Lower lobe of right lung (tissue), 2 donors: ENCODE results near the gene WNK2. TPM values are rescaled to one million over a fixed set of nuclear protein-coding genes. Genes with fewer than 3 reads are reported as not detected.

Experiments used
- ATAC-seq, 2 donors: fragments of 200-7000 bp; cut with Tn5 transposase; one replicate each; pipeline ENCODE4 v1.9.1; 2020 to 2022; ENCODE audit warnings: mild to moderate bottlenecking in 2 of 2, moderate library complexity in 2 of 2
- DNase-seq: peaks from one replicate; pipeline ENCODE4 v3.0.0-alpha.2; 2020
- H3K27ac ChIP-seq: fragments of 200-600 bp; one replicate; pipeline ENCODE4 v1.8.0; 2022
- H3K27me3 ChIP-seq: fragments of 200-600 bp; one replicate; pipeline ENCODE4 v1.8.0; 2022; ENCODE audit warnings: low read depth
- H3K36me3 ChIP-seq: fragments of 200-600 bp; one replicate; pipeline ENCODE4 v1.8.0; 2022; ENCODE audit warnings: mild to moderate bottlenecking
- H3K4me1 ChIP-seq: fragments of 200-600 bp; one replicate; pipeline ENCODE4 v1.8.0; 2022
- H3K4me3 ChIP-seq: fragments of 200-600 bp; one replicate; pipeline ENCODE4 v1.8.0; 2022; ENCODE audit warnings: mild to moderate bottlenecking
- H3K9me3 ChIP-seq: fragments of 200-600 bp; one replicate; pipeline ENCODE4 v1.8.0; 2022
- intact Hi-C: fragments of 100-400 bp; cut with DNase I; formaldehyde crosslinking; loops from one replicate; pipeline ENCODE4 v1.11.0; 2022
- total RNA-seq: library from RNA; stranded (reverse); fragmentation: NEBNext Ultra II Directional; extraction: Animal tissue kit (Norgen Biotek cat#: 25700); gene quantifications from one replicate; pipeline ENCODE4 v1.2.1, GENCODE V29; 2021
- TF ChIP-seq, protein P1 (sequence below): fragments of 200-600 bp; IDR thresholded peaks from one replicate; pipeline ENCODE4 v1.8.0; 2022; ENCODE audit warnings: antibody characterized with exemption, mild to moderate bottlenecking
- donor health status: DM: no; HTN: yes; CAD: no; lungs with severe emphysema.

Gene WNK2
- total RNA-seq, 1 donor from 2014 or later: 7.7 TPM

DNA sequence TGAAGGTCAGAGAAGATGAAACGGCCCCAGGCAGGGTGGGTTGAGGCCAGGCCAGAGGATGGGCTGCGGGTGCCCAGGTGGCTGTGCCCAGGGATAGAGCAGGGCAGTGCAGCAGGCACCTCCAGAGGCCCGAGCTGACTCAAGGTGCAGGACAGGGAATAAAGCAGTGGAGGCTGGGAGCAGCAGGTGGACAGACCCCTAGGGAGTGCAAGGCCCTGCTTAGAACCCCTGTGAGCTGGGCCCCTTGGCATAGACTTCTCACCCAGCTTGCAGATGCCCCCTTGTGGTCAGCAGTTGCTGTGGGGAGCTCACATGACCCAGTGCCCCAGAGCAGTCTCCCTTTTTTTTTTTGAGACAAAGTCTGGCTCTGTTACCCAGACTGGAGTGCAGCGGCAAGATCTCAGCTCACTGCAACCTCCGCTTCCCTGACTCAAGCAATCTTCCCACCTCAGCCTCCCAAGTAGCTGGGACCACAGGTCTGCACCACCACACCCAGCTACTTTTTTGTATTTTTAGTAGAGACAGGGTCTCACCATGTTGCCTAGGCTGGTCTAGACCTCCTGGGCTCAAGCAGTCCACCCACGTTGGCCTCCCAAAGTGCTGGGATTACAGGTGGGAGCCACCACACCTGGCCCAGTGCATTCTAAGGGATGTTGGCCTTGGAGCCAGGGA is 118.8 kb downstream of the WNK2 start:
- peak; percentile 73 for DNase-seq

DNA sequence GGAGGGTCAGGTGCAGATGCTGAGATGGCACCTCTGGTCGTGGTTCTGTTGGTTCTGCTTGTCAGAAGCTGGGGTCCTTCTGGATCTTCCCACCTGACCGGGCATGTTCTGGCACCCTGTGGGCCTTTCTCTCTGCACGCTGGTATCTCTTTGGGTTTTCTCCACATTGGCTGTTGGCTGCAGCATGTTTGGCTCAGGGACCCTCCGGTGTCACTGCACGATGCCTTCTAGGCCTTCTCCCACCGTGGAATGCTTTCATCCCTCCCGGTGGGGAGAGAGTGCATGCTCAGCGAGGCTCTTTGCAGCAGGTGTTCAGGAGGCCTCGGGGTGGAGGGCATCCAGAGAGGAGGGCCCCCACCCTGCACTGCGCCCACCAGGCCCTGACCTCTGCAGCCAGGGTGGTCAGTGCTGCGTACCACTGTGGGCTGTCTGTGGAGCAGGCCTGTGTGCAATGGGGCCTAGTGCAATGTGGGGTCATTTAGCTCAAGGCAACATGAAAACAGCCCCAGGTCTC is 119.4 kb downstream of the WNK2 start:
- intact Hi-C loops: no loop called here
- no peak overlapping the region for H3K4me3 ChIP-seq

More for the DNA sequence above, 118.8 kb downstream of the WNK2 start:
- TF ChIP-seq, protein P1, sequence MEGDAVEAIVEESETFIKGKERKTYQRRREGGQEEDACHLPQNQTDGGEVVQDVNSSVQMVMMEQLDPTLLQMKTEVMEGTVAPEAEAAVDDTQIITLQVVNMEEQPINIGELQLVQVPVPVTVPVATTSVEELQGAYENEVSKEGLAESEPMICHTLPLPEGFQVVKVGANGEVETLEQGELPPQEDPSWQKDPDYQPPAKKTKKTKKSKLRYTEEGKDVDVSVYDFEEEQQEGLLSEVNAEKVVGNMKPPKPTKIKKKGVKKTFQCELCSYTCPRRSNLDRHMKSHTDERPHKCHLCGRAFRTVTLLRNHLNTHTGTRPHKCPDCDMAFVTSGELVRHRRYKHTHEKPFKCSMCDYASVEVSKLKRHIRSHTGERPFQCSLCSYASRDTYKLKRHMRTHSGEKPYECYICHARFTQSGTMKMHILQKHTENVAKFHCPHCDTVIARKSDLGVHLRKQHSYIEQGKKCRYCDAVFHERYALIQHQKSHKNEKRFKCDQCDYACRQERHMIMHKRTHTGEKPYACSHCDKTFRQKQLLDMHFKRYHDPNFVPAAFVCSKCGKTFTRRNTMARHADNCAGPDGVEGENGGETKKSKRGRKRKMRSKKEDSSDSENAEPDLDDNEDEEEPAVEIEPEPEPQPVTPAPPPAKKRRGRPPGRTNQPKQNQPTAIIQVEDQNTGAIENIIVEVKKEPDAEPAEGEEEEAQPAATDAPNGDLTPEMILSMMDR: peak; percentile 60
- Histone ChIP-seq H3K27ac (no peak overlapping the region), H3K36me3 (no peaks in the 10 kb centered on the region), H3K27me3 (no peaks in the 10 kb centered on the region), H3K9me3 (no peaks in the 10 kb centered on the region), H3K4me1 (peaks cover 3% of the 10 kb centered on the region), H3K4me3 (no peak overlapping the region)
- ATAC-seq: peak; percentile 65 to 68
- intact Hi-C loops: no loop called here

DNA sequence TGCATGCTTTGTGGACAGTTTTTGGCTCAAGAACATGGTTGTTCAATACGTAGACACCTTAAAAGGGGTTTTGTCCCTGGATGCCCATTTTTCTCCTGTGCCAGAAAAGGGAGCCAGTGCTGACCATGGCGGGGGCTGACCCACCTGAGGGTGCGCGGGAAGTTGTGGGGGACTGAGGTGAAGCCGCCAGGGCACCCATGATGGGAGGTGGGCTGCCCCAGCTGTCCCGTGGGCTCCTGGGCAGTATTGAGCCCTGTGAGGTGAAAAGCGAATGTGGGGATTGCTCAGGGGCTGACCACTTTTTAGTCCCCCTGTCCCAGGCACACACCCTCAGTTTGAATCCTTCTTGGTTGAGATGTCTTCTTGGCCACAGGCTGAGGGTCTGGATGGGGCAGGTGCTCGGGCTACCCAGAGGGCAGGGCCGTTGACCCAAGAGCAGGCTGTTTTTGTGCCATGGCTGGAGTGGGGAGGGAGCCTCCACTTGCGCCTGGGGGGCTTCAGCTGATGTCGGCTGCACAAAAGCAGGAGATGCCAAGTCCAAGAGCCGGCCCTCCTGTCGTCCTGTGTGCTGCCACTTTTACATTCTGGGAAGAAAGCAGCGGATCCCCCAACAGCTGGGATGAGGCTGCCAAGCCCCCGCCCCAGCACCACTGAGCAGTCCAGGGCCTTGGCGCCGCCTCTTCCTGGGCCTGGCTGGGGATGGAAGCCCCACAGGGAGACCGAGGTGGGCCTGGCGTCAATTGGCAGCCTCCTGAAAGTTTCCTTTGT is 120.1 kb downstream of the WNK2 start:
- DNase-seq: no peak
- intact Hi-C loops: no loop called here

More for the DNA sequence above, 119.4 kb downstream of the WNK2 start:
- TF ChIP-seq, protein P1: no peak
- H3K27ac ChIP-seq: no peak overlapping the region
- H3K27me3 ChIP-seq: no peaks in the 10 kb centered on the region
- H3K4me1 ChIP-seq: peaks cover 3% of the 10 kb centered on the region
- no peak for DNase-seq
- ATAC-seq: no peak
- no peaks in the 10 kb centered on the region for H3K9me3 ChIP-seq
- no peaks in the 10 kb centered on the region for H3K36me3 ChIP-seq

DNA sequence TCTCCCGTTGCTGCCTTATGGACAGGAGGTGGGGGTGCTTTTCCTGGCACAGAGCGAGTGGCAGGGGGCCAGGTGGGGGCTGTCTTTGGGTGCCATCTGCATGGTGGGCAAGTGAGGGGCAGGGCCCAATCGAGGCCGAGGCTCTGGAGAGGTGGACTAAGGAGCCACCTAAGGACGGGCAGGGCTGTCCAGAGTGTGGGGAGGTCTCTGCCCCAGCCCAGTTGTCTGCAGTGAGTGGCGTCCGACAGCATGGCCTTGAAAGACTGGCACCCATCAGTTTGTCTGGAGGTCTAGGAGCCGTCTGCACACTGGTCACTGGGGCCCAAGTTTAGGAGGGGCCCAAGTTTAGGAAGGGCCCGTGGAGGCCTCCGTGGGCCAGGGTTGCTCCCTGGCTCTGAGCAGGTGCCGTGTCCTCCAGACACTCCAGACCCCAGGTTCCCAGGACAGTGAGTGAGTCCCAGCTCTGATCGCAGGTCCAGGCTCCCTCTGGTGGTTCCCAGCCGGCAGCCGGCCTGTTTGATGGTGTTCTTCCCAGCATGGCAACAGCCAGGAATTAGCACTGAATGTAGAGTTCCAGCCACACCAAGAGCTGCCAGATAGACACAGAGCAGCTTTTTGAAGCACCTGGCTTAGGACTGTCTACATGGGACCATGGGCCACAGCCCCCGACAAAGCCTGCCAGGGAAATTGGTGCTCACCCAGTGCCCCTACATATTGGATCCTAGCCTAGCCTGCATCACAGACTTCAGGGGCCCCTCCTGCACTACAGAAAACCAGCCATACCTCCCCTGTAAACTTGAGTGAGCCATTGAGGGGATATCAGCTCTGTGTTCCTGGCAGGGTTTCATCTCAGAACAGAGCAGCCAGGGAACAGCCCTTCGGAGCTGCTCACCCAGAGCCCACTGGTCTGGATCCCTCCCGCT is 120.9 kb downstream of the WNK2 start:
- H3K9me3 ChIP-seq: no peaks in the 10 kb centered on the region
- H3K36me3 ChIP-seq: no peaks in the 10 kb centered on the region
- ATAC-seq (peak; percentile 31 to 49), DNase-seq (peak; percentile 47)
- no peak overlapping the region for H3K27ac ChIP-seq
- no peaks in the 10 kb centered on the region for H3K27me3 ChIP-seq
- intact Hi-C loops: no loop called here
- H3K4me3 ChIP-seq: no peak overlapping the region
- TF ChIP-seq, protein P1: peak; percentile 49
- H3K4me1 ChIP-seq: peaks cover 3% of the 10 kb centered on the region

More for the DNA sequence above, 120.1 kb downstream of the WNK2 start:
- H3K27ac ChIP-seq: no peak overlapping the region
- TF ChIP-seq, protein P1: no peak
- H3K9me3 ChIP-seq: no peaks in the 10 kb centered on the region
- ATAC-seq: no peak
- no peak overlapping the region for H3K4me3 ChIP-seq
- no peaks in the 10 kb centered on the region for H3K27me3 ChIP-seq
- H3K36me3 ChIP-seq: no peaks in the 10 kb centered on the region
- peaks cover 3% of the 10 kb centered on the region for H3K4me1 ChIP-seq

DNA sequence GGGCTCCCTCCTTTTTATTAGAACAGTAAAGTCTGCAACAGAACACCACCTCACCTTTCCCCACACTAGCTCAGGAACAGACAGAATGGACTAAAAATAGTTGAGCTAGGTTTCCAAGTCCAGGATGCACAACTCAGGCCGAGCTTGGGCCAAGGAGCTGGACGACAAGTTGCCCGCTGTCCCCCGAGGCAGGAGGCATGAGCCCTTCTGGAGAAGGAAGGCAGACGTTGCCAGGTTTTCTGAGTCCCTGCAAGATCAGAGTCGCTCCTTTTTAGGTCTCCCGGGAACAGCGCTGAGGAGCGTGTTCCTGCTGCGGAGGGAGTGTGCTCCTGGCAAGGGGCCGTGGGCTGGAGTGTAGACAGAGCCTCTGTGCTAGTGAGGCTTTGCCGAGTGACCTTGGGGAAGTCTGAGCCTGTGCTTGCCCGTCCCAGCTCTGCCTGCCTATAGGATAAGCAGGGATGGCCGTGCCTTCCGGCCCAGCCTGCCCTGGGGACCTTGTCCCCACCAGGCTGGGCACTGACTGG is 121.6 kb downstream of the WNK2 start:
- ATAC-seq: no peak

More for the DNA sequence above, 121.6 kb downstream of the WNK2 start:
- Histone ChIP-seq H3K9me3 (no peaks in the 10 kb centered on the region), H3K4me1 (peaks cover 3% of the 10 kb centered on the region), H3K36me3 (no peaks in the 10 kb centered on the region), H3K27me3 (no peaks in the 10 kb centered on the region), H3K4me3 (no peak overlapping the region), H3K27ac (no peak overlapping the region)
- intact Hi-C loops: no loop called here
- DNase-seq: peak; percentile 38
- TF ChIP-seq, protein P1: no peak
